OCI-LY1 (cell line): ENCODE measurements around the gene LMOD3.

Source experiments
- CTCF ChIP-seq: fragments of 200-600 bp; sonication (generic), shearing (Covaris generic); IDR thresholded peaks from 2 replicates; pipeline ENCODE4 v1.5.1; 2017; ENCODE audit warnings: mild to moderate bottlenecking, antibody characterized with exemption, low read length, moderate library complexity, mixed read lengths
- EZH2 ChIP-seq: fragments of 200-600 bp; sonication (generic), shearing (Covaris generic); IDR thresholded peaks from 2 replicates; pipeline ENCODE4 v1.8.0; 2017; ENCODE audit warnings: borderline replicate concordance, mixed run types, mild to moderate bottlenecking, antibody characterized with exemption, low read length, moderate library complexity, mixed read lengths

GRCh38 chr3:69164296-69164695 is 41.9 kb upstream of the LMOD3 start:
- TF ChIP-seq CTCF (no peak), EZH2 (no peak)
